ENCODE results near the gene UQCRHL.

UQCRHL gene

DNA sequence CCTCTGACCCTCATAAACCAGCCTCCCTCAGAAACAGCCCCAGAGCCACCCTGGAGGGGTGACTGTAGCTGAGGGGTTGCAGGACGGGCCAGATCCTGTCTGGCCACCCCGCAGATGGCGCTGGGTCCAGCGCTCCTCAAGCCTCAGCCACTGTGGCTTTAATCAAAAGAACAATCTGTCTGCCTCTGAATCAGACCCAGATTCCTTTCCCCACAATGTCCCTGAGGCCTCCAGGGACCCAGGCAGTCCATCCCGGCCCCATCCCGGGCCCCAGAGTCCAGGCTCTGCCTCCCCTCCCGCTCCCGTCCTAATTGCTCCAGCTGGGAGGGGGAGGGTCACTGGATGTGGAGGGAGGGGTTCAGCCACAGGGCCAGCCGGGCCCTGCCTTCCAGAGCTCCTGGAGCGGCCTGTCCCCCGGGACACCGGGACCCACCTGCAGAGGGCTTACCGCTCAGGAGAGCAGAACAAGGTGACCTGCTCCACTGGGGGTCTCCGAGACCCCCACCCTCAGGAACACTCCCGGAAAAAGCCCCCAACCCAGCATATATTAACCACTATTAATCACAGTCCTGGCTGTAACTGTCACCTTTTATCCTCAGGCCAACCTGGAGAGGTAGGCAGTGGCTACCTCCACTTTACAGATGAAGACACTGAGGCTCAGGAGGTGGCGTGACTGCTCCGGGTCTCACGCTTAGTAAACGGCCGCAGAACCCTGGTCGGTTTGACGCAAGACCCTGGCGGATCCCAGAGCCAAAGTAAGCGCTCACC lies 49.7 kb downstream of the UQCRHL start:
- DNase-seq (ENCODE audit: low read depth) = no peak

Measured in stimulated activated CD8-positive, alpha-beta memory T cell treated with anti-CD3 and anti-CD28 coated beads, Interleukin-12 subunit alpha, Interleukin-12 subunit beta, amount 100 ng/mL, for 4 hours (primary cell).